Spleen (tissue), 11 donors: Measurements from ENCODE around the gene SELENOP. TPM values are rescaled to one million over a fixed set of nuclear protein-coding genes. Genes with fewer than 3 reads are reported as not detected.

Source experiments
- DNase-seq: peaks from one replicate; pipeline ENCODE4 v3.0.0-alpha.2; 2020
- H3K27ac ChIP-seq, 8 donors: fragments of 200-600 bp; sonication (generic) in 7 of 8; 1 replicate in 4 of 8; 2 replicates in 4 of 8; pipeline versions ENCODE4 v1.5.0 to v1.8.0; 2016 to 2021; ENCODE audit warnings: inconsistent platforms in 4 of 8, mild to moderate bottlenecking in 4 of 8, moderate library complexity in 1 of 8
- H3K27me3 ChIP-seq, 7 donors: fragments of 200-600 bp; sonication (generic) in 6 of 7; replicated peaks in 1 of 7; 1 replicate in 4 of 7; 2 replicates in 3 of 7; pipeline versions ENCODE4 v1.5.0 to v1.8.0; 2016 to 2021; ENCODE audit warnings: inconsistent platforms in 3 of 7, mild to moderate bottlenecking in 1 of 7
- H3K36me3 ChIP-seq, 6 donors: fragments of 200-600 bp; sonication (generic) in 5 of 6; 1 replicate in 4 of 6; 2 replicates in 2 of 6; pipeline versions ENCODE4 v1.5.0 to v1.8.0; 2016 to 2021; ENCODE audit warnings: inconsistent platforms in 2 of 6
- H3K4me1 ChIP-seq, 6 donors: fragments of 200-600 bp; sonication (generic) in 5 of 6; 1 replicate in 3 of 6; 2 replicates in 3 of 6; pipeline versions ENCODE4 v1.5.0 to v1.8.0; 2016 to 2021; ENCODE audit warnings: inconsistent platforms in 3 of 6
- H3K4me3 ChIP-seq, 8 donors: fragments of 200-600 bp; sonication (generic) in 7 of 8; 1 replicate in 4 of 8; 2 replicates in 4 of 8; pipeline versions ENCODE4 v1.5.0 to v1.8.0; 2016 to 2021; ENCODE audit warnings: inconsistent platforms in 4 of 8, mild to moderate bottlenecking in 4 of 8, moderate library complexity in 2 of 8
- H3K9me3 ChIP-seq, 8 donors: fragments of 200-600 bp; sonication (generic) in 7 of 8; 1 replicate in 4 of 8; 2 replicates in 4 of 8; pipeline versions ENCODE4 v1.5.0 to v1.8.0; 2016 to 2021; ENCODE audit warnings: inconsistent platforms in 4 of 8
- POLR2A ChIP-seq, 3 donors: fragments of 450-650 bp; IDR thresholded peaks; one replicate each; pipeline ENCODE4 v1.5.1; 2017; ENCODE audit warnings: antibody characterized with exemption in 3 of 3, mild to moderate bottlenecking in 1 of 3
- POLR2AphosphoS5 ChIP-seq, 3 donors: sonication (generic); formaldehyde crosslinking; IDR thresholded peaks; one replicate each; pipeline ENCODE4 v1.5.1; 2017; ENCODE audit warnings: antibody characterized with exemption in 3 of 3
- WGBS, 5 donors: extraction: QIAGEN DNeasy Blood & Tissue Kit in 3 of 5; methylation state at CpG; one replicate each; pipeline versions ENCODE4 v1.1.5 to v1.1.7; 2013 to 2018; 5-methylcytosine and 5-hydroxymethylcytosine counted together
- intact Hi-C: fragments of 100-400 bp; cut with DNase I; formaldehyde crosslinking; loops from one replicate; pipeline ENCODE4 v1.15.0; 2023; ENCODE audit warnings: low total_unique reads
- polyA plus RNA-seq, 3 donors: library from polyadenylated mRNA; stranded (reverse); fragments of 200-250 nt; gene quantifications; one replicate each; pipeline ENCODE4 v1.2.1, GENCODE V29; 2013
- total RNA-seq, 7 donors: library from RNA; depleted of rRNA in 3 of 7; stranded (reverse); fragments of >200 nt in 3 of 7; fragmentation: NEBNext Ultra II Directional in 4 of 7; extraction: Animal tissue kit (Norgen Biotek cat#: 25700) in 4 of 7; gene quantifications; one replicate each; pipeline versions ENCODE4 v1.1.0 to v1.2.1, GENCODE V29; 2016 to 2021
- TF ChIP-seq, protein P1 (sequence below), 11 experiments: fragments of 200-600 bp in 7 of 11; fragments of 450-650 bp in 4 of 11; sonication (generic) in 4 of 11; IDR thresholded peaks in 8 of 11; conservative IDR thresholded peaks in 3 of 11; 1 replicate in 7 of 11; 2 replicates in 4 of 11; pipeline versions ENCODE4 v1.4.0 to v1.8.0; 2016 to 2021; ENCODE audit warnings: antibody characterized with exemption in 11 of 11, inconsistent platforms in 4 of 11, mild to moderate bottlenecking in 1 of 11
- donor health status: healthy with polysubstance abuse.
- donor health status: DM: no; HTN: no; CAD: no; lungs with moderate emphysema.
- donor health status: DM: no; HTN: no; CAD: no.
- donor health status: Bipolar disorder and iron deficiency.
- donor health status: healthy.
- donor health status: DM: no; HTN: no; CAD: no.
- donor health status: DM: yes; HTN: yes; CAD: no.

The SELENOP gene
- total and polyA plus RNA-seq, 10 donors, result 98.7 to 2,596 (median 950) TPM

DNA sequence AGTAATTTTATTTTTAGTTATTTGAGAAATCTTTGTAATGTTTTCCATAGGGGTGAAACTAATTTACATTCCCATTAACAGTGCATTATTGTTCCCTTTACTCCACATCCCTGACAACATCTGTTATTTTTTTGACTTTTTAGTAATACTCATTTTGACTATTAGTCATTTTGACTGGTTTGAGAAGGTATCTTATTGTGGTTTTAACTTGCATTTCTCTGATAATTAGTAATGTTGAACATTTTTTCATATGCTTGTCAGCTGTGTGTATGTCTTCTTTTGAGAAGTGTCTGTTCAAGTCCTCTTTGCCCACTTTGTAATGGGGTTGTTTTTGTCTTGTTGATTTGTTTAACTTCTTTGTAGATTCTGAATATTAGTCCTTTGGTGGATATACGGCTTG is 27.6 kb downstream of the SELENOP start:
- Histone ChIP-seq H3K4me1 (no peaks in the 10 kb centered on the region), H3K9me3 (peaks cover 3 to 50% (median 40%) of the 10 kb centered on the region in 8 donors), H3K27ac (no peak overlapping the region), H3K36me3 (no peaks in the 10 kb centered on the region), H3K4me3 (no peak overlapping the region), H3K27me3 (no peaks in the 10 kb centered on the region)
- 86 to 96% (median 93%) methylated on average over 1 of the region's 1 CpG for WGBS, 5 donors
- DNase-seq, result no peak
- TF ChIP-seq POLR2AphosphoS5 (IDR thresholded peaks at IDR 0.05) (no peak), POLR2A (IDR thresholded peaks at IDR 0.05) (no peak)
- TF ChIP-seq, protein P1, sequence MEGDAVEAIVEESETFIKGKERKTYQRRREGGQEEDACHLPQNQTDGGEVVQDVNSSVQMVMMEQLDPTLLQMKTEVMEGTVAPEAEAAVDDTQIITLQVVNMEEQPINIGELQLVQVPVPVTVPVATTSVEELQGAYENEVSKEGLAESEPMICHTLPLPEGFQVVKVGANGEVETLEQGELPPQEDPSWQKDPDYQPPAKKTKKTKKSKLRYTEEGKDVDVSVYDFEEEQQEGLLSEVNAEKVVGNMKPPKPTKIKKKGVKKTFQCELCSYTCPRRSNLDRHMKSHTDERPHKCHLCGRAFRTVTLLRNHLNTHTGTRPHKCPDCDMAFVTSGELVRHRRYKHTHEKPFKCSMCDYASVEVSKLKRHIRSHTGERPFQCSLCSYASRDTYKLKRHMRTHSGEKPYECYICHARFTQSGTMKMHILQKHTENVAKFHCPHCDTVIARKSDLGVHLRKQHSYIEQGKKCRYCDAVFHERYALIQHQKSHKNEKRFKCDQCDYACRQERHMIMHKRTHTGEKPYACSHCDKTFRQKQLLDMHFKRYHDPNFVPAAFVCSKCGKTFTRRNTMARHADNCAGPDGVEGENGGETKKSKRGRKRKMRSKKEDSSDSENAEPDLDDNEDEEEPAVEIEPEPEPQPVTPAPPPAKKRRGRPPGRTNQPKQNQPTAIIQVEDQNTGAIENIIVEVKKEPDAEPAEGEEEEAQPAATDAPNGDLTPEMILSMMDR (IDR thresholded peaks at IDR 0.05 in 8 of 11, conservative IDR thresholded peaks at IDR 0.05 in 3 of 11), result no peak
- intact Hi-C loops, result no loop called here

DNA sequence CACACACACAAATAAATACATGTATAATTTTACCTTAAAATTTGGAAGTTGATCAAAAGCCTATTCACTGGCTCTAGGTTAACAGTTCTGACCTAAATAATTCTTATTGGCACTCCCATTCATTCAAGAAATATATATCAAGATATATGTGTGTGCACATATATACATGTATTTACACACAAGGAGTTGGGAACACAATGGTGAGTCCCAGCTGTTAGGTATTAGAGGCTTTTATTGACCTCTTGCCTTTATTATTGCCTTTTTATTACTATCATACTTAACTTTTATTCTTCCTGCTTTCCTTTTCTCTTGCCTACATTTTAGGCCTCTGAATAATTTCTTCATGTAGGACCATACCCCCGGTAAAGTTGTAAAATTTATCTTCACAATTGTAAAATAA is 30.1 kb downstream of the SELENOP start:
- intact Hi-C loops, result no loop called here
- DNase-seq, result no peak
- no peaks in the 10 kb centered on the region for H3K36me3 ChIP-seq
- no peak overlapping the region for H3K4me3 ChIP-seq
- 85 to 91% (median 89%) methylated on average over 1 of the region's 1 CpG for WGBS, 5 donors
- H3K27me3 ChIP-seq, result no peaks in the 10 kb centered on the region
- TF ChIP-seq POLR2A (IDR thresholded peaks at IDR 0.05) (no peak), POLR2AphosphoS5 (IDR thresholded peaks at IDR 0.05) (no peak)
- TF ChIP-seq, protein P1 (IDR thresholded peaks at IDR 0.05 in 8 of 11, conservative IDR thresholded peaks at IDR 0.05 in 3 of 11), result no peak
- H3K4me1 ChIP-seq, result no peaks in the 10 kb centered on the region
- H3K27ac ChIP-seq, result no peak overlapping the region
- H3K9me3 ChIP-seq, result peaks cover 0 to 24% (median 17%) of the 10 kb centered on the region in 8 donors

DNA sequence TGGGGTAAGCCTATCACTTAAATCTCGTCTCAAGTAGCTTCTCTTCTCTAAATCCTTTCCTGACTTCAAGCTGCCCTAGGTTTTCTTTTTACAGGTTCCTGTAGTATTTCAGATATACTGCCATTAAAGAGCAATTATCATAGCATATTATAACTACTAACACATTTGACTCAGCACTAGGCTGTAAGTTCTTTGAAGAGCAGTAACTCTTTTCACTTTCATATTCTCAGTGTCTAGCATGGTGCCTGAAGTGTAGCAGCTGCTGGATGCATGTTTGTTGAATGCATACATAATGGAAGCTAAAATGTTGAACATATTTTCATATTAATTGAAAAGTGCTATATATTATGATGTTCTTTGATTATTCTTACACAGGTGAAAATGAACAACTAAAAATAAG is 32.6 kb downstream of the SELENOP start:
- no peaks in the 10 kb centered on the region for H3K4me1 ChIP-seq
- no peak overlapping the region for H3K4me3 ChIP-seq
- H3K9me3 ChIP-seq, result no peaks in the 10 kb centered on the region
- H3K36me3 ChIP-seq, result no peaks in the 10 kb centered on the region
- no peak for DNase-seq
- no peaks in the 10 kb centered on the region for H3K27me3 ChIP-seq
- TF ChIP-seq POLR2A (IDR thresholded peaks at IDR 0.05), result no peak
- no peak for TF ChIP-seq POLR2AphosphoS5 (IDR thresholded peaks at IDR 0.05)
- TF ChIP-seq, protein P1 (IDR thresholded peaks at IDR 0.05 in 8 of 11, conservative IDR thresholded peaks at IDR 0.05 in 3 of 11), result no peak
- H3K27ac ChIP-seq, result no peak overlapping the region
- intact Hi-C loops, result no loop called here
- WGBS, 5 donors, result 57 to 91% (median 77%) methylated on average over 1 of the region's 1 CpG

DNA sequence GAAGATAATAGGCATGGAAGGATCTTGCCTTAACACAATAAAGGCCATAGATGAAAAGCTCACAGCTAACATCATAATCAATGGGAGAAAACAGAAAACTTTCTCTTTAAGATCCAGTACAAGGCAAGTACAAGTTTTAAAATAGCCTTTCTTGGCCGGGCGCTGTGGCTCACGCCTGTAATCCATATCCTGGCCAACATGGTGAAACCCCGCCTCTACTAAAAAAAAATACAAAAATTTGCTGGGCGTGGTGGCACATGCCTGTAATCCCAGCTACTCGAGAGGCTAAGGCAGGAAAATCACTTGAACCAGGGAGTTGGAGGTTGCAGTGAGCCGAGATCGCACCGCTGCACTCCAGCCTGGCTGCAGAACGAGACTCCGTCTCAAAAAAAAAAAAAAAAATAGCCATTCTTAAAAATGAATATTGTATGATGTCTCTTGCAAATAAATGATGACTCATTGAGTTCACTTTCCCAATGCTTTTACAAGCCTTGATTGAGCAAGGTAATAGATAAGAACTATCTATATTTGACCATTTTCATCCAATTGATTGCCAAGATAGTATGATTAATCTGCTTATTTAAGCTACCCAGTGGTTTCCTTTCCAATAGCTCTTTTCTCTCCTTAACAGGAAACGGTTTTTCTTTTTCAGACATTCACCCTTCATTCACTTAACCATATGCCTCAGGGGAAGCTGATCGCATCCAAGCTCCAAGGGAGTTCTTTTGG is 39.3 kb downstream of the SELENOP start:
- 82 to 91% (median 88%) methylated on average over 13 of the region's 13 CpGs for WGBS, 5 donors
- DNase-seq, result no peak
- TF ChIP-seq POLR2AphosphoS5 (IDR thresholded peaks at IDR 0.05), result no peak
- TF ChIP-seq, protein P1 (IDR thresholded peaks at IDR 0.05 in 8 of 11, conservative IDR thresholded peaks at IDR 0.05 in 3 of 11), result no peak
- no peak for TF ChIP-seq POLR2A (IDR thresholded peaks at IDR 0.05)
- no peak overlapping the region for H3K27ac ChIP-seq
- H3K27me3 ChIP-seq, result no peaks in the 10 kb centered on the region
- no peaks in the 10 kb centered on the region for H3K9me3 ChIP-seq
- no peak overlapping the region for H3K4me3 ChIP-seq
- no peaks in the 10 kb centered on the region for H3K36me3 ChIP-seq
- H3K4me1 ChIP-seq, result no peaks in the 10 kb centered on the region
- intact Hi-C loops, result no loop called here
